Uterus (tissue), 4 donors: ENCODE data around the gene PSME2. TPM values are rescaled to one million over a fixed set of nuclear protein-coding genes. Genes with fewer than 3 reads are reported as not detected.

Experiments
- DNase-seq, 2 donors: peaks; one replicate each; pipeline ENCODE4 v3.0.0-alpha.2; 2019 to 2020
- H3K27ac ChIP-seq, 2 donors: fragments of 200-600 bp; sonication (generic); 1 replicate in 1 of 2; 2 replicates in 1 of 2; pipeline ENCODE4 v1.5.1; 2016 to 2018
- H3K27me3 ChIP-seq, 2 donors: fragments of 200-600 bp; sonication (generic); one replicate each; pipeline ENCODE4 v1.5.1; 2018 to 2019; ENCODE audit warnings: control low read depth in 1 of 2
- H3K36me3 ChIP-seq, 2 donors: fragments of 200-600 bp; sonication (generic); one replicate each; pipeline ENCODE4 v1.5.1; 2019; ENCODE audit warnings: control low read depth in 1 of 2
- H3K4me1 ChIP-seq, 2 donors: fragments of 200-600 bp; sonication (generic); one replicate each; pipeline ENCODE4 v1.5.1; 2018 to 2019; ENCODE audit warnings: control low read depth in 1 of 2
- H3K4me3 ChIP-seq, 2 donors: fragments of 200-600 bp; sonication (generic); 1 replicate in 1 of 2; 2 replicates in 1 of 2; pipeline ENCODE4 v1.5.1; 2018 to 2019; ENCODE audit warnings: mild to moderate bottlenecking in 1 of 2
- H3K9me3 ChIP-seq, 2 donors: fragments of 200-600 bp; sonication (generic); one replicate each; pipeline ENCODE4 v1.5.1; 2019; ENCODE audit warnings: control low read depth in 1 of 2
- CTCF ChIP-seq, 4 experiments: fragments of 200-600 bp in 2 of 4; fragments of 450-650 bp in 2 of 4; sonication (generic) in 2 of 4; IDR thresholded peaks; one replicate each; pipeline ENCODE4 v1.5.1; 2016 to 2019; ENCODE audit warnings: antibody characterized with exemption in 4 of 4, mild to moderate bottlenecking in 2 of 4, moderate library complexity in 1 of 4
- POLR2A ChIP-seq, 2 donors: fragments of 450-650 bp; IDR thresholded peaks; one replicate each; pipeline ENCODE4 v1.6.1; 2016; ENCODE audit warnings: antibody characterized with exemption in 2 of 2, mild to moderate bottlenecking in 1 of 2, moderate library complexity in 1 of 2
- intact Hi-C: fragments of 100-400 bp; cut with DNase I; formaldehyde crosslinking; loops from one replicate; pipeline ENCODE4 v1.15.1; 2023; ENCODE audit warnings: low total_unique reads
- total RNA-seq, 4 donors: library from RNA; depleted of rRNA in 3 of 4; stranded (reverse); fragments of >200 nt in 3 of 4; gene quantifications; one replicate each; pipeline versions ENCODE4 v1.1.0 to v1.2.4, GENCODE V29; 2014 to 2023
- donor health status: DM: yes; HTN: yes; CAD: no.

Gene PSME2
- total RNA-seq, 4 donors from 2014 or later = 16.9 to 113 (median 25.7) TPM

DNA sequence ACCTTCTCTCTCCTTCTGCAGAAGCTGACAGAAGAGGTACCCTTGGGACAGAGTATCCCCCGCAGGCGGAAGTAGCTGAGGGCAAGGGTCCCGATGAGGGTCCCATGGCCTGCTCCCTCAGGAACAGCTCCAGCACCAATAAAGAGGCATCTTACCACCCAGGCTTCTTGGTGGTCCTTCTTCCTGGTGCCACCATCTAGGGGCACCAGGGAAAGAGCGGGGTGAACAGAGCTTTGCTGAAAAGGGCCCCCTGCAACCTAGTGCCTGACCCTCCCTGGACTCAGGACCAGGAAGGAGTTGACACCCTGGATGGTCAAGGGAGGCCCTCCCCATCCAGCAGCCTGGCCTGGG, 14.1 kb upstream of the PSME2 start:
- intact Hi-C loops = no loop called here
- H3K36me3 ChIP-seq = no peaks in the 10 kb centered on the region
- peak overlapping the region; percentile 88 to 98 for H3K27ac ChIP-seq
- H3K4me3 ChIP-seq = no peak overlapping the region
- H3K9me3 ChIP-seq = no peaks in the 10 kb centered on the region
- H3K4me1 ChIP-seq = peaks cover 7% of the 10 kb centered on the region in 2 donors
- TF ChIP-seq CTCF (IDR thresholded peaks at IDR 0.05) = no peak
- TF ChIP-seq POLR2A (IDR thresholded peaks at IDR 0.05) = no peak
- DNase-seq = no peak
- no peaks in the 10 kb centered on the region for H3K27me3 ChIP-seq

DNA sequence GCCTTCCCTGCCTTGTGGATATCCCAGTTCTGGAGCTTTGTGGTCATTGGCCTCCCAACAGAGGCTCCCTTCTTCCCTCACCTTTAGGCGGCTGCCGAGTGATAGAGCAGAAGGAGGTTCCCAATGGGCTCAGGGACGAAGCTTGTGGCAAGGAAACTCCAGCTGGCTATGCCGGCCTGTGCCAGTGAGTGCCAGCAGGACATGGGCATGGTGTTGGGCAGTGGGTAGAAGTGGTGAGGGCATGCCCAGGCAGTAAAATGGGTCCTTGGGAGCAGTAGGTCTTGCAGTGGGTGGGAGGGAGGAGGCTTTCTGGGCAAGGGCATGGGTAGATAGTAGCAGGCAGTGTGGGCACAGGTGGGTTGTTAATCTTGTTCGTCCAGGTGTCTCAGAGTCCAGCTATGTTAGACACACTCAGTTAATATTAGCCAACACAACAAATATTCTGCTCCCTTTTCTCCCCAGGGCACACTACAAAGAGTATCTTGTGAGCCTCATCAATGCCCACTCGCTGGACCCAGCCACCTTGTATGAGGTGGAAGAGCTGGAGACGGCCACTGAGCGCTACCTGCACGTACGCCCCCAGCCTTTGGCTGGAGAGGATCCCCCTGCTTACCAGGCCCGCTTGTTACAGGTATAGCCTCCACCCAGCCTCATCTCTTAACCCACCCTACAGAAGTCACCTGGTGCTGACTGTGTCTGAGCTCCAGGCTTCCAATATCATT, 13.5 kb upstream of the PSME2 start:
- Histone ChIP-seq H3K4me1 (peaks cover 7% of the 10 kb centered on the region in 2 donors), H3K27me3 (no peaks in the 10 kb centered on the region), H3K9me3 (no peaks in the 10 kb centered on the region), H3K27ac (peak overlapping the region; percentile 88 to 98), H3K4me3 (no peak overlapping the region), H3K36me3 (no peaks in the 10 kb centered on the region)
- TF ChIP-seq CTCF (IDR thresholded peaks at IDR 0.05) (no peak), POLR2A (IDR thresholded peaks at IDR 0.05) (no peak)
- intact Hi-C loops = no loop called here
- no peak for DNase-seq

DNA sequence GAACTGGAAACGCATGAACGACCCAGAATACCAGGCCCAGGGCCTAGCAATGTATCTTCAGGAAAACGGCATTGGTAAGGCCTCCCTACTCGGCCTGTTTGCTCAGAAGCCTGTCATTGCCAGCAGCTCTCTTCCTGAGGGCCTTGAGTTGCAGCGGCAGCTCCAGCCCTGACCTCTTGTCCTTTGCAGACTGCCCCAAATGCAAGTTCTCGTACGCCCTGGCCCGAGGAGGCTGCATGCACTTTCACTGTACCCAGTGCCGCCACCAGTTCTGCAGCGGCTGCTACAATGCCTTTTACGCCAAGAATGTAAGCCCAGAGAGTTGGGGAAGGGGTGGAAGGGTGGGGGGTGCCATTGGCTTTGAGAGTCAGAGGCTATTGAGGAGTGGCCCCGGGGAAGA, 10.9 kb upstream of the PSME2 start:
- H3K4me3 ChIP-seq = no peak overlapping the region
- H3K4me1 ChIP-seq = peaks cover 0 to 7% of the 10 kb centered on the region in 2 donors
- no peaks in the 10 kb centered on the region for H3K27me3 ChIP-seq
- H3K36me3 ChIP-seq = no peaks in the 10 kb centered on the region
- no peaks in the 10 kb centered on the region for H3K9me3 ChIP-seq
- intact Hi-C loops = no loop called here
- TF ChIP-seq CTCF (IDR thresholded peaks at IDR 0.05) (no peak), POLR2A (IDR thresholded peaks at IDR 0.05) (no peak)
- no peak overlapping the region for H3K27ac ChIP-seq
- peak in 1 of 2 donors; percentile 11 for DNase-seq

- Histone ChIP-seq H3K27me3 (no peaks in the 10 kb centered on the region), H3K9me3 (no peaks in the 10 kb centered on the region), H3K27ac (no peak overlapping the region), H3K4me3 (no peak overlapping the region), H3K4me1 (peaks cover 0 to 3% of the 10 kb centered on the region in 2 donors), H3K36me3 (no peaks in the 10 kb centered on the region)
- DNase-seq = no peak
- TF ChIP-seq CTCF (IDR thresholded peaks at IDR 0.05) = no peak
- no peak for TF ChIP-seq POLR2A (IDR thresholded peaks at IDR 0.05)
- intact Hi-C loops = no loop called here
Measured at GRCh38 chr14:24156840-24157239, 10.4 kb upstream of the PSME2 start.

DNA sequence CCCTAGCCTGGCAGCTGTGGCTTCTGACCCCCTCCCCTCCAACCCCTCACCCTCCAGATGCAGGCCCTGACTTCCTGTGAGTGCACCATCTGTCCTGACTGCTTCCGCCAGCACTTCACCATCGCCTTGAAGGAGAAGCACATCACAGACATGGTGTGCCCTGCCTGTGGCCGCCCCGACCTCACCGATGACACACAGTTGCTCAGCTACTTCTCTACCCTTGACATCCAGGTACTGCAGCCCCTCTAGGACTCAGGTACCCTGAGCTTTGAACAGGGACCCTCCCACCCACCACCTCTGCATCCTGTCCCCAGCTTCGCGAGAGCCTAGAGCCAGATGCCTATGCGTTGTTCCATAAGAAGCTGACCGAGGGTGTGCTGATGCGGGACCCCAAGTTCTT, 8.7 kb upstream of the PSME2 start:
- H3K27ac ChIP-seq = no peak overlapping the region
- no peak for DNase-seq
- no peak for TF ChIP-seq CTCF (IDR thresholded peaks at IDR 0.05)
- TF ChIP-seq POLR2A (IDR thresholded peaks at IDR 0.05) = no peak
- no peaks in the 10 kb centered on the region for H3K36me3 ChIP-seq
- no peaks in the 10 kb centered on the region for H3K9me3 ChIP-seq
- no peaks in the 10 kb centered on the region for H3K27me3 ChIP-seq
- intact Hi-C loops = no loop called here
- H3K4me3 ChIP-seq = no peak overlapping the region
- no peaks in the 10 kb centered on the region for H3K4me1 ChIP-seq
